HEK293T (cell line): ENCODE results near the gene BCL2.

Experiments used
- CTCF ChIA-PET: fragments of 350-600 bp; formaldehyde crosslinking; extraction: SDS; loops from one replicate; lab custom pipeline; 2021; ENCODE audit warnings: antibody characterized with exemption, inconsistent platforms; lab: Yijun Ruan, JAX
- POLR2A ChIA-PET: fragments of 350-600 bp; formaldehyde crosslinking; extraction: SDS; loops from one replicate; lab custom pipeline; 2020; ENCODE audit warnings: antibody characterized with exemption, inconsistent platforms; lab: Yijun Ruan, JAX
- DNase-seq: peaks from one replicate; pipeline ENCODE4 v3.0.0; 2012; ENCODE audit warnings: mixed read lengths; ENCODE audit errors: extremely low spot score
- ARNT ChIP-seq: fragments of 450-650 bp; IDR thresholded peaks from 2 replicates; pipeline ENCODE4 v1.6.1; 2017; ENCODE audit warnings: mild to moderate bottlenecking
- BHLHE40 ChIP-seq: fragments of 450-650 bp; IDR thresholded peaks from 2 replicates; pipeline ENCODE4 v1.6.1; 2016; ENCODE audit warnings: mild to moderate bottlenecking, moderate library complexity, borderline replicate concordance
- CTBP1 ChIP-seq: fragments of 450-650 bp; IDR thresholded peaks from 2 replicates; pipeline ENCODE4 v1.6.1; 2016; ENCODE audit warnings: borderline replicate concordance
- ELF4 ChIP-seq: fragments of 450-650 bp; IDR thresholded peaks from 2 replicates; pipeline ENCODE4 v1.6.1; 2017; ENCODE audit warnings: antibody characterized with exemption
- FOXA1 ChIP-seq: fragments of 450-650 bp; IDR thresholded peaks from 2 replicates; pipeline ENCODE4 v1.6.1; 2016; ENCODE audit warnings: mild to moderate bottlenecking
- FOXK2 ChIP-seq: fragments of 450-650 bp; IDR thresholded peaks from 2 replicates; pipeline ENCODE4 v1.6.1; 2016; ENCODE audit warnings: mild to moderate bottlenecking
- FOXM1 ChIP-seq: fragments of 450-650 bp; IDR thresholded peaks from 2 replicates; pipeline ENCODE4 v1.6.1; 2017; ENCODE audit warnings: mild to moderate bottlenecking, borderline replicate concordance
- HDGF ChIP-seq: fragments of 450-650 bp; IDR thresholded peaks from 2 replicates; pipeline ENCODE4 v1.6.1; 2017; ENCODE audit warnings: antibody characterized with exemption, borderline replicate concordance
- L3MBTL2 ChIP-seq: fragments of 450-650 bp; conservative IDR thresholded peaks from 2 replicates; pipeline ENCODE4 v1.6.1; 2016; ENCODE audit warnings: mild to moderate bottlenecking
- LEF1 ChIP-seq: fragments of 450-650 bp; IDR thresholded peaks from 2 replicates; pipeline ENCODE4 v1.6.1; 2017; ENCODE audit warnings: mild to moderate bottlenecking, borderline replicate concordance
- NFRKB ChIP-seq: fragments of 450-650 bp; IDR thresholded peaks from 2 replicates; pipeline ENCODE4 v1.6.1; 2016; ENCODE audit warnings: mild to moderate bottlenecking, moderate library complexity
- SP1 ChIP-seq: fragments of 450-650 bp; IDR thresholded peaks from 2 replicates; pipeline ENCODE4 v1.6.1; 2017
- SUZ12 ChIP-seq: fragments of 450-650 bp; IDR thresholded peaks from 2 replicates; pipeline ENCODE4 v1.6.1; 2016; ENCODE audit warnings: mild to moderate bottlenecking
- TARDBP ChIP-seq: fragments of 450-650 bp; IDR thresholded peaks from 2 replicates; pipeline ENCODE4 v1.6.1; 2016
- ZNF384 ChIP-seq: fragments of 450-650 bp; IDR thresholded peaks from 2 replicates; pipeline ENCODE4 v1.6.1; 2016
- TF ChIP-seq, protein P1 (sequence below): fragments of 450-650 bp; IDR thresholded peaks from 2 replicates; pipeline ENCODE4 v1.6.1; 2016

Gene BCL2

DNA sequence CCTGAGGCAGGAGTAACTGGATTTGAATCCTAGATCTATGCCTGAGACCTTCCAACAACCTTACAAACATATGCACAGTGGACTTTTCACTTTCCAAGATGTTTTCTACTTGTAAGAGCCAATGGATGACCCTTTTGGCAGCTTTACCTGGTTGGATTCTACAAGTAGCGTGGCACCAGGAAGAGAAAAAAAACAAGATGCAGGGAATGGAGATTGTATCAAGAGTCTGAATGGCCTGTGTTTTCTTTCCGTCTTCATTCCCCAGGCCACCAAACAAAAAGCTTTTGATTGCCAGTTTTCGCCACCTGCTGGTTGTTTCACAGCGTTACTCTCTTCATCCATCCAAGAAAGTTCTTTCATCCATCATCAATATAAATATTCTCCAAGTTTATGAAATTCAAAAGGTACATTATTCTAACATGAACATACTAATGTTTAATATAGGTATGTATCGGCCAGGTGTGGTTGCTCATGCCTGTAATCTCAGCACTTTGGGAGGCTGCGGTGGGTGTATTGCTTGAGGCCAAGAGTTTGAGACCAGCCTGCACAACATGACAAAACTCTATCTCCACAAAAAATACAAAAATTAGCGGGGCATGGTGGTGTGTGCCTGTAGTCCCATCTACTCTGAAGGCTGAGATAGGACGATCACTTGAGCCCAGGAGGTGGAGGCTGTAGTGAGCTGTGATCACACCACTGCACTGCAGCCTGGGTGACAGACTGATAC is 3.5 kb upstream of the BCL2 start:
- ChIA-PET POLR2A (interaction anchor here (0.6 to 1.4 kb wide), 2 partner anchors 171 to 298 kb away, joined by 3 read pairs; no protein-coding TSS in a partner anchor), CTCF (interaction anchor here (0.6 to 1.6 kb wide), 11 partner anchors 12 to 595 kb away, joined by 3 to 13 read pairs (median 4); no protein-coding TSS in a partner anchor)
- no peak for TF ChIP-seq FOXA1
- TF ChIP-seq NFRKB: no peak
- no peak for TF ChIP-seq LEF1
- TF ChIP-seq ELF4: no peak
- no peak for TF ChIP-seq ZNF384
- TF ChIP-seq L3MBTL2: no peak
- no peak for TF ChIP-seq FOXK2
- TF ChIP-seq CTBP1: no peak
- no peak for TF ChIP-seq BHLHE40
- no peak for TF ChIP-seq ARNT
- no peak for TF ChIP-seq SUZ12
- peak; percentile 34 for DNase-seq

DNA sequence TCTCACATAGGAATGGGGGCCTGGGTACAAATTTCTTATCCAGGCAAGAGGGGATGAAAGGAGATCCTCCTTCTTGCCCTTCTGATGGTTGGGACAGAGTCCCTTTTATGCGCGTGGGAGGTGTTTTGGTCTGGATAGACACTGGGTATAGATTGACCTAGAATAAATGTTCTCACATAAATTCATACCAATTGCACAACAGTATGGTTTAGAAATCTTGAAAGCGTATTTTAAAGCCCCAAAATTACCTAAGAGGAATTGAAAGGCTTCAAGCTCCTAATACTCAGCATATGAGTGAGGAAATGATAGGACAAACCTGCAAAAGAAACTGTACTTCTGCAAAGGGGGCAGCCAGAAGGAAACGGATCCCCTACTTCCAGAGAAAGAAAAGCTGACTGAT is 2.6 kb upstream of the BCL2 start:
- TF ChIP-seq FOXA1 (no peak), ARNT (no peak), TARDBP (no peak), L3MBTL2 (no peak), LEF1 (no peak), ELF4 (no peak), HDGF (no peak)
- TF ChIP-seq, protein P1, sequence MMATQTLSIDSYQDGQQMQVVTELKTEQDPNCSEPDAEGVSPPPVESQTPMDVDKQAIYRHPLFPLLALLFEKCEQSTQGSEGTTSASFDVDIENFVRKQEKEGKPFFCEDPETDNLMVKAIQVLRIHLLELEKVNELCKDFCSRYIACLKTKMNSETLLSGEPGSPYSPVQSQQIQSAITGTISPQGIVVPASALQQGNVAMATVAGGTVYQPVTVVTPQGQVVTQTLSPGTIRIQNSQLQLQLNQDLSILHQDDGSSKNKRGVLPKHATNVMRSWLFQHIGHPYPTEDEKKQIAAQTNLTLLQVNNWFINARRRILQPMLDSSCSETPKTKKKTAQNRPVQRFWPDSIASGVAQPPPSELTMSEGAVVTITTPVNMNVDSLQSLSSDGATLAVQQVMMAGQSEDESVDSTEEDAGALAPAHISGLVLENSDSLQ: no peak
- POLR2A ChIA-PET: no interaction called here
- CTCF ChIA-PET: interaction anchor here (0.7 to 1.2 kb wide), 5 partner anchors 13 to 306 kb away, joined by 3 to 4 read pairs (median 3); no protein-coding TSS in a partner anchor
- DNase-seq: no peak

- no peak for DNase-seq
- CTCF ChIA-PET: no interaction called here
- TF ChIP-seq TARDBP: no peak
- no peak for TF ChIP-seq HDGF
- TF ChIP-seq FOXM1: no peak
- TF ChIP-seq CTBP1: no peak
- no peak for TF ChIP-seq FOXA1
- TF ChIP-seq ARNT: no peak
- no peak for TF ChIP-seq LEF1
- no peak for TF ChIP-seq NFRKB
- TF ChIP-seq ZNF384: no peak
- TF ChIP-seq ELF4: no peak
- TF ChIP-seq, protein P1: no peak
- no peak for TF ChIP-seq SUZ12
- TF ChIP-seq L3MBTL2: no peak
- POLR2A ChIA-PET: interaction anchor here (0.7 kb wide), 1 partner anchor 129 kb away, joined by 3 read pairs; no protein-coding TSS in a partner anchor
These were observed 1.7 kb upstream of the BCL2 start for GRCh38 chr18:63321291-63321690.

- CTCF ChIA-PET: no interaction called here
- no peak for TF ChIP-seq FOXA1
- TF ChIP-seq ZNF384: no peak
- TF ChIP-seq SUZ12: no peak
- TF ChIP-seq BHLHE40: no peak
- no peak for TF ChIP-seq FOXM1
- no peak for TF ChIP-seq L3MBTL2
- TF ChIP-seq NFRKB: no peak
- no peak for TF ChIP-seq FOXK2
- TF ChIP-seq, protein P1: no peak
- no peak for TF ChIP-seq SP1
- no peak for TF ChIP-seq CTBP1
- no peak for TF ChIP-seq TARDBP
- no peak for DNase-seq
- POLR2A ChIA-PET: interaction anchor here (0.7 kb wide), 1 partner anchor 129 kb away, joined by 3 read pairs; no protein-coding TSS in a partner anchor
These were observed 1.4 kb upstream of the BCL2 start for GRCh38 chr18:63320975-63321265.

DNA sequence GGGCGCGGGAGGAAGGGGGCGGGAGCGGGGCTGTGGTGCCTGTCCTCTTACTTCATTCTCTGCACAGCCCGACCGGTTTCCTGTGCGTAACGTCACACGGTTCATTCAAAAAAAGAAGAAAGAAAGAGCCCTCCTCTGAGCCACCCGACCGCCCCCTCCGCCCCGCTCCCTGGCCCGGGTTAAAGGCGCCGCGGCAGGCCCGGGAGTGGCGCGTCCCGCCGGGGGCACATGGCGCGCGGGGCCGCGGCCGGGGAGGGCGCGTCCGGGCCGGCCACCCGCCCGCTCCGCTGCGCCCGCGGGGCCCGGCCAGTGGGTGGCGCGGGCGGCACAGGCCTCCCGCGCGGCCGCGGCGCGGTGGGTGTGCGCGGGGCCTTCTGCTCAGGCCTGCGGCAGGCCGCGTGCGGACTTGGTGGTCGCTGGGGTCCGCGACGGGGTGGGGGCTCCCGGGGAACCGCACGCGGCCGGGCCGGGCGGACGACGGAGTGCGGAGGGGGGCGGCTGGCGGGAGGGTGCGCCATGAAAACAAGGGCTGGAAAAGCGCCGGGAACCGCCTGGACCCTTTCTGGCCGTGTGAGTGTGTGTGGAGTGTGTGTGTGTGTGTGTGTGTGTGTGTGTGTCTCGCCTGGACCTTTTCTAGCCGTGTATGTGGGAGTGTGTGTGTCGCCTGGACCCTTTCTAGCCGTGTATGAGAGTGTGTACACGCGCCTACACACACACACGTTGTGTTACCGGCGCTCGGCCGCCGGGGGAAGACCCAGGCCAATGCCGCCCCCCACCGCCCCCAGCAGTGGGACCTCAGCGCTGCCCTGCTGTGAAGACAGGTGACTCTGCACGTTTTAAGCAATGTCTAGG is 780 bp upstream of the BCL2 start:
- ChIA-PET CTCF (no interaction called here), POLR2A (interaction anchor here (0.7 to 1.0 kb wide), 2 partner anchors 128 to 297 kb away, joined by 3 read pairs; no protein-coding TSS in a partner anchor)
- peak; percentile 61 for DNase-seq
- TF ChIP-seq L3MBTL2 (peak; percentile 59; the same call in 1 of the 2 replicates), LEF1 (no peak)

DNA sequence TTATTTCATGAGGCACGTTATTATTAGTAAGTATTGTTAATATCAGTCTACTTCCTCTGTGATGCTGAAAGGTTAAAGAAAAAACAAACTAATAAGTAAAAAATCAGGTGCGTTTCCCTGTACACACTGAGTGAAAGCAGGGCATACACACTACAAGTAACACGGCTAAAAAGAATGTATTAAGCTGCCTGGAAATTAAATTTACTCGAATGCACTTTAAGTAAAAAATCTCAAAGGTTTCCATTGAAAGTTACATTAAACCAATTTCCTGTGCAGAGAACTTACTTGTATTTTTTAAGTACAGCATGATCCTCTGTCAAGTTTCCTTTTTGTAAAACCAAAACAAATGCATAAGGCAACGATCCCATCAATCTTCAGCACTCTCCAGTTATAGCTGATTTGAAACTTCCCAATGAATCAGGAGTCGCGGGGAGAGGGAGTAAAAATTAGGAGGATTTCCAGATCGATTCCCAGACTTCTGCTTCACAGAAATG is 633 bp downstream of the BCL2 start:
- ChIA-PET CTCF (interaction anchor here (0.6 to 0.7 kb wide), 2 partner anchors 185 to 190 kb away, joined by 3 to 5 read pairs; no protein-coding TSS in a partner anchor), POLR2A (interaction anchor here (1.0 to 1.3 kb wide), 2 partner anchors 186 to 295 kb away, joined by 3 read pairs; no protein-coding TSS in a partner anchor)
- TF ChIP-seq, protein P1: no peak
- TF ChIP-seq TARDBP (no peak), ARNT (no peak), L3MBTL2 (no peak), BHLHE40 (no peak), CTBP1 (no peak), NFRKB (no peak), HDGF (no peak), SP1 (no peak), SUZ12 (no peak), LEF1 (no peak)
- DNase-seq: no peak
